Osteocyte (in vitro differentiated cells): ENCODE results near the gene C1QA. TPM values are rescaled to one million over a fixed set of nuclear protein-coding genes. Genes with fewer than 3 reads are reported as not detected.

Experiments
- DNase-seq: peaks from one replicate; pipeline ENCODE4 v3.0.0; 2021; ENCODE audit warnings: mixed read lengths; ENCODE audit not compliant: unreplicated experiment; ENCODE audit errors: extremely low spot score
- H3K27ac Mint-ChIP-seq: one replicate; pipeline ENCODE4 v1.8.0; 2021; ENCODE audit warnings: mild to moderate bottlenecking, mixed read lengths; ENCODE audit not compliant: unreplicated experiment
- H3K27me3 Mint-ChIP-seq: one replicate; pipeline ENCODE4 v1.8.0; 2021; ENCODE audit warnings: mixed read lengths; ENCODE audit not compliant: unreplicated experiment
- H3K36me3 Mint-ChIP-seq: one replicate; pipeline ENCODE4 v1.8.0; 2021; ENCODE audit warnings: mixed read lengths; ENCODE audit not compliant: unreplicated experiment
- H3K4me1 Mint-ChIP-seq: one replicate; pipeline ENCODE4 v1.8.0; 2021; ENCODE audit warnings: mixed read lengths; ENCODE audit not compliant: unreplicated experiment
- H3K4me3 Mint-ChIP-seq: one replicate; pipeline ENCODE4 v1.8.0; 2021; ENCODE audit warnings: mild to moderate bottlenecking, moderate library complexity, mixed read lengths; ENCODE audit not compliant: unreplicated experiment
- H3K9me3 Mint-ChIP-seq: one replicate; pipeline ENCODE4 v1.8.0; 2021; ENCODE audit warnings: mixed read lengths; ENCODE audit not compliant: unreplicated experiment
- CTCF ChIP-seq: fragments of 200-600 bp; sonication (generic); IDR thresholded peaks from 2 replicates; pipeline ENCODE4 v1.5.0; 2021; ENCODE audit warnings: antibody characterized with exemption, mild to moderate bottlenecking, moderate library complexity
- total RNA-seq: library from RNA; stranded (reverse); gene quantifications from 2 replicates; pipeline ENCODE4 v1.2.1, GENCODE V29; 2021

Gene C1QA
- total RNA-seq, 1 donor from 2014 or later, result not detected

- no peaks in the 10 kb centered on the region for H3K4me1 Mint-ChIP-seq
- H3K27me3 Mint-ChIP-seq, result peaks cover 48% of the 10 kb centered on the region
- H3K4me3 Mint-ChIP-seq, result no peak overlapping the region
- no peak for DNase-seq
- H3K27ac Mint-ChIP-seq, result no peak overlapping the region
- TF ChIP-seq CTCF, result no peak
- no peaks in the 10 kb centered on the region for H3K36me3 Mint-ChIP-seq
- H3K9me3 Mint-ChIP-seq, result no peaks in the 10 kb centered on the region
Measured at GRCh38 chr1:22618056-22618455, 18.4 kb upstream of the C1QA start.

GRCh38 chr1:22619252-22619651 is 17.2 kb upstream of the C1QA start:
- Mint-ChIP-seq H3K9me3 (no peaks in the 10 kb centered on the region), H3K36me3 (no peaks in the 10 kb centered on the region), H3K4me1 (no peaks in the 10 kb centered on the region), H3K27me3 (peaks cover 45% of the 10 kb centered on the region), H3K4me3 (no peak overlapping the region), H3K27ac (no peak overlapping the region)
- no peak for DNase-seq
- TF ChIP-seq CTCF, result no peak

GRCh38 chr1:22619798-22620197 is 16.6 kb upstream of the C1QA start:
- H3K27ac Mint-ChIP-seq, result no peak overlapping the region
- peaks cover 42% of the 10 kb centered on the region for H3K27me3 Mint-ChIP-seq
- H3K9me3 Mint-ChIP-seq, result no peaks in the 10 kb centered on the region
- DNase-seq, result no peak
- TF ChIP-seq CTCF, result no peak
- no peak overlapping the region for H3K4me3 Mint-ChIP-seq
- no peaks in the 10 kb centered on the region for H3K36me3 Mint-ChIP-seq
- H3K4me1 Mint-ChIP-seq, result no peaks in the 10 kb centered on the region

- H3K27me3 Mint-ChIP-seq, result peaks cover 40% of the 10 kb centered on the region
- H3K9me3 Mint-ChIP-seq, result no peaks in the 10 kb centered on the region
- no peak for DNase-seq
- H3K4me3 Mint-ChIP-seq, result no peak overlapping the region
- H3K36me3 Mint-ChIP-seq, result no peaks in the 10 kb centered on the region
- TF ChIP-seq CTCF, result no peak
- H3K27ac Mint-ChIP-seq, result no peak overlapping the region
- no peaks in the 10 kb centered on the region for H3K4me1 Mint-ChIP-seq
Measured at GRCh38 chr1:22621761-22622160, 14.7 kb upstream of the C1QA start.

- H3K27ac Mint-ChIP-seq, result no peak overlapping the region
- no peaks in the 10 kb centered on the region for H3K4me1 Mint-ChIP-seq
- H3K9me3 Mint-ChIP-seq, result no peaks in the 10 kb centered on the region
- no peaks in the 10 kb centered on the region for H3K36me3 Mint-ChIP-seq
- H3K27me3 Mint-ChIP-seq, result peaks cover 45% of the 10 kb centered on the region
- no peak for DNase-seq
- no peak overlapping the region for H3K4me3 Mint-ChIP-seq
- TF ChIP-seq CTCF, result no peak
Measured at GRCh38 chr1:22625262-22625925, 11.0 kb upstream of the C1QA start.
